HG03159 (cell line): ENCODE measurements around the gene ING4.

ENCODE experiments used
- ATAC-seq: cut with Tn5 transposase; IDR thresholded peaks from one replicate; pipeline ENCODE4 v1.9.1; 2021; ENCODE audit warnings: mild to moderate bottlenecking, moderate library complexity; ENCODE audit not compliant: unreplicated experiment

ING4 gene

DNA sequence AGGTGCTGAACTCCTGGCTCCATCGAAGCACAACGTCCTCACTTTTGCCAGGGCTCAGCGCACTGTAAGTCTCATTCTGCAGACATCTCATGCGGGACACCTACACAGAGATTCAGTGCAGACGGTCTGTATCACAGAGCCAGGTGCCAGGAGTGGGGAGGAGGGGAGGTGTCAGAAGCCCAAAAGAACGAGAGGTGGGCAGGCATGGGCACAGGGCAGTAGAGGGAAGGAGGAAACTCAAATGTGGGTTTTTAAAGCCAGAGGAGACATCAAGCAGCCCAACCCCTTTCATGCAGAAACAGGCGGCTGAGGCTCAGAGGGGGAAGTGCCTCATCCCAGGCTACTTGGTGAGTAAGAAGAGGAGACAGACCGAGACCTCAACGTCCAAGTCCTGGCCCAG is 24.6 kb downstream of the ING4 start:
- ATAC-seq, result no peak

- no peak for ATAC-seq
Observed at GRCh38 chr12:6635856-6636531, 26.9 kb downstream of the ING4 start, which contains the start of gene LPAR5. TSS of gene LPAR5 (minus strand) at chr12:6635959. CDS start at chr12:6621248, 14,711 bp downstream.

DNA sequence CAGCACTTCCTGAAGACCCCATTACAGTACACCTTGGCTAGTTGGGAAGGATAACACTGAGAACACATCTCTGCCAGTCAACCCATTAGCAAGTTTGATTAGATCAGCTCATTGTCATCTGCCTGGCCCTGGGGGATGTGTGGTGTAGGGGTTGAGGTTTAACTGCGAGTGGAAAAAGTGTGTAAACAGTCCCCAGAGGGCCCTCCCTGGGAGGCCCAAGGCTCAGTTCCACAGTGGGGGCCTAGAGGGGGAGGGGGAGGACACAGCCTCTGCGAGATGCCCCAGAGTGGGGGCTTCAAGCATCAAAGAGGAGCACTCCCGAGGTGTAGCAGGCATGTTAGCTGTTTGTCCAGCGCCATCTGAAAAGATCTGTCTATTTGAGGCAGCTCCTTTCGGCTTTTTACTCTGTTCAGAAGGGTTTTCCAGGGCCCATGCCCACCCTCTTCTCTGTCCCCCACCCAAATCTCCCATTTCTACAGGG is 27.5 kb downstream of the ING4 start:
- peak; percentile 40 for ATAC-seq

- no peak for ATAC-seq
Observed at GRCh38 chr12:6632026-6632983, 30.6 kb downstream of the ING4 start.

DNA sequence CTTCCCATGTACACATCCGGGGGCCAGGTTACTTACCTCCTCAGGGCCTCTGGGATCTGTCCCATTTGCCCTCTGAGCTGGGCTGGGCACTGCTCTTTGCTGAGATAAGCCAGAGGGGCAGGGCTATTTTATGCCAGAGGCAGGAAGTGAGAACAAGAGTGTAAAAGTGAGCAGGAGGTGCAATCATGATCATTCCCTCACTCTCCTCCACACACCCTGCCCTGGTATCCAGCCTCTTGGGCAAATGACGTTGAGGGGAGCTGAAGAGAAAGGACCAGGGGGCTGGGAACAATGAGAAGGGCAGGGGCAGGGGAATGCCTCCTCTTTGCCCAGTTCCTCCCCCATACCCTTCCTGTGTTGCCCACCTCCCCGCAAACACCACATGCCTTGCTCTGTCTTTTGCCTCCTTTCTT is 31.4 kb downstream of the ING4 start:
- ATAC-seq, result no peak

- ATAC-seq, result no peak
Observed at GRCh38 chr12:6630736-6631135, 32.2 kb downstream of the ING4 start.

DNA sequence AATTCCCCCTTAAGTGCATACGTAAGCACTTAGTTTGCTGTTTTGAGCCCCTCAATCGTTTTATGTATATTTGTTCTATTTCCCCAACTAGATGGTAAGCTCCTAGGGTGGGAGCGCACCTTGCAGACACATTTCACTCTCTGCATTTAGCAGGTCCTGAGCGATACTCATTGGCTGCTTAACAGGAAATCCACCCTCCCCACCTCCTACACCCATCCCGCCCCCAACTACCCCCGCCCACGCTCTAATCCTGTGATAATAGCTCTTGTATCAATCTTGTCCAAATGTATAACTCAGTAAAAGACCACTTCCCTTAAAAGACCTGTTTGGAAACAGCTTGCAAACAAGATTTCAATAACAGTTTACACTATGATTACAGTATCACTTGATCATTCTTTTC is 35.3 kb downstream of the ING4 start:
- no peak for ATAC-seq

- ATAC-seq, result no peak
Observed at GRCh38 chr12:6626654-6627283, 36.1 kb downstream of the ING4 start.

- ATAC-seq, result no peak
Observed at GRCh38 chr12:6620885-6621274, 42.0 kb downstream of the ING4 start.

DNA sequence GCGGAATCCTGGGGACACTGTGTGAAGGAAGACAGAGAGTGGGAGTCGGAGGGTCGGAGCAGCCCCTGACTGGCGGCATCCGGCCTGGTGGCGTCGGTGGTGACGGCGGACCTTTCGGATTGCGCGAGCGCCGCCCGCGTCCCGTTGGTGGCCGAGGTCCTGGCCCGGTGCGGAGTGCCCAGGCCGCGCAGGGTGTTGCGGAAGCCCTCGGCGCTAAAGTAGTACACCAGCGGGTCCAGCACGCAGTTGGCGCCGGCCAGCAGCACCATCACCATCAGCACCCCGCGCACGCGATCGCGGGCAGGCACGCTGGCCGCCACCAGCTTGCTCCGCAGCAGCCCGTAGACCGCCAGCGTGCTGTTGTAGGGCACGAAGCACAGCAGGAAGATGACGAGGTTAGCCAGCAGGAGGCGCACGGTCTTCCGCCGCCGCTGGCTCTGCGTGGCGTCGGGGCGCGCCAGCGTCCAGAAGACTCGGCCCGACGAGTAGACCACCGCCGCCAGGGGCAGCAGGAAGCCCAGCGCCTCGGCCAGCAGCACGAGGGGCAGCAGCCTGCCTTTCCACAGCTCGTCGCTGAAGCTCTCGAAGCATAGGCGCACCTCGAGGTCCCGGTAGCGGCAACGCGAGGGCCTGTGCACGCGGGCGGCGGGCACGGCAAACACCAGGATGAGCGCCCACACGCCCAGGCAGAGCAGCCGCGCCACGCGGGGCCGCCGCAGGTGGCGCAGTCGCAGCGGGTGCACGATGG is 42.6 kb downstream of the ING4 start:
- no peak for ATAC-seq

- no peak for ATAC-seq
Observed at GRCh38 chr12:6618483-6619225, 44.3 kb downstream of the ING4 start.

GRCh38 chr12:6615802-6616201 is 47.1 kb downstream of the ING4 start:
- no peak for ATAC-seq

DNA sequence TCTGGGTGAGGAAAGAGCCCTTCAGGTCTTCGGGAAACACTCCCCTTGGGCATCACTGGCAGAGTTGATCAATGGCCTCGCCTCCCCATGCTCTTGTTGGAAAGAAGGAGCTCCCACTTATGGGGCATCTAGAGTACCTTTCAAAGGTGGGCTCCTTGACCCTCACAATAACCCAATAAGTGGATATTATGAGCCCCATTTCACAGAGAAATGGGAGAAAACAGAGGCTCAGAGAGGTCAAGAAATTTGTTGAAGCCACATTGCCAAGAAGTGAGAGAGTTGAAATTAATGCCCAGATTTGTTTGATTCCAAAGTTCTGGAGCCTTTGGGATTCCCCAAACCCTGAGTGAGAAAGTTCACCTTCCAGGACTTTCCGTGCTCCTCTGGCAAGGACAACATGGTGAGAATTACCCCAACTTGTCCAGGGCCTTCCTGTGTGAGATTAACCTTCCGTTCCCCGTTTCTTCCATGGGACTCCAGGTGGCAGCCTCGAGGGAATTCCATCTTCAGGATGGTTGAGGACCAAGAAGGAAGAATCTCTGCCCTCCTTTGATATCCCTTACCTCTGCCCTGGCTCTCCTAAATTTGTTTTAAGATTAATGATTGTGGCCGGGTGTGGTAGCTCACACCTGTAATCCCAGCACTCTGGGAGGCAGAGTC is 48.3 kb downstream of the ING4 start:
- no peak for ATAC-seq

- ATAC-seq, result no peak
Observed at GRCh38 chr12:6613776-6614512, 49.0 kb downstream of the ING4 start.

GRCh38 chr12:6613015-6613775 is 49.7 kb downstream of the ING4 start:
- no peak for ATAC-seq

GRCh38 chr12:6612652-6613014 is 50.3 kb downstream of the ING4 start:
- no peak for ATAC-seq

DNA sequence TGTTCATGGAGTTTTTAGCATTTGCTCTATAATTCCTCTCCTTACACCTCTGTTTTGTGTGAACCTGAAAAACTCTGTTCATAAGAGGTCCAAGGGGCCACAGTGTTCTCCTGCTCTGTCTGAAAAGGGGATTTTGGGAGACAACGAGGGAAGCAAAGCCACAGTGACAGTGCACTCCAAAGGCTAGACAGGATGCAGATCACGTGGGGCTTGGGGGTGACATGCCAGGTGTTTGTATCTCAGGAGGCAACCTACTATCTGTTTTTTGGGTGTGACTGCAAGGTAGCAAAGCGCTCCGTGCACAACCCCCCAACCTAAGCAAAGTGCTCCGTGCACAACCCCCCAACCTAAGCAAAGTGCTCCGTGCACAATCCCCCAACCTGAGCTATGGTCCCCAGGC is 50.7 kb downstream of the ING4 start:
- no peak for ATAC-seq

DNA sequence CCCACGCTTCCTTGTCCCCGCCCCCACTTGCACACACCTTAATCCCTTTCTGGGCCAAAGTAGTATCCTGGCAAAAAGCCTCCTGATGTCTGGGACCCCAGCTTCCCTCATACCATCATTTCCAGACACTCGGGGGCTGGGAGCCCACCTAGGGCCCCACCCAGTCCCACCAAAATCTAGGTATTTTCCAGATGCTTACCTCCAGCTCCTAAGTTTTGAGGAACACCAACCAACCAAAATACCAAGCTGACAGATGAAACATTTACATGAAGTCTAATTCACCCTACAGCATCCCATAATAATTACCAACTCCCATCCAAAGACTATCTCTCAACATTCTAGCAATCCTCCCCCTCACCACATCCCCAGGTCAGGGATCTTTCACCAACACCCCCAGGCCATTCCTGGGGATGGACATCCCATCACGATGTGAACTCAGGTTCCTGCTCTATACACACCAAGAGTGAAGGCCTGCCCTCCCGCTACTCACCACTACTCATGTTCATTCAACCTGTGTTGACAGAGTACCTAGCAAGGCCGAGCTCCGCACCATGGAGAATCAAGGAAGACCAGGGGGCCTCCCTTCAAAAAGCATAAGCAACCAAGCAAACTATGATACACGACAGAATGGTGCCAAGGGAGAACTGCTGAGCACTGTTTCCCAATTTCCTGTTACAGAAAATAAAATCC is 54.2 kb downstream of the ING4 start:
- ATAC-seq, result no peak
